K562 (cell line): ENCODE data around the gene MED13L.

ENCODE experiments used
- EP300 ChIP-seq: IDR thresholded peaks from 2 replicates; pipeline ENCODE4 v1.6.1; 2012; ENCODE audit warnings: low read length, improper control_type of control experiment
- FOXA1 ChIP-seq: fragments of 450-650 bp; IDR thresholded peaks from 2 replicates; pipeline ENCODE4 v1.6.1; 2016; ENCODE audit warnings: mild to moderate bottlenecking, borderline replicate concordance
- HDGF ChIP-seq: fragments of 450-650 bp; IDR thresholded peaks from 2 replicates; pipeline ENCODE4 v1.6.1; 2016
- MAFK ChIP-seq: IDR thresholded peaks from 2 replicates; pipeline ENCODE4 v1.6.1; 2011; ENCODE audit warnings: low read length, improper control_type of control experiment
- MIER1 ChIP-seq: fragments of 450-650 bp; IDR thresholded peaks from 2 replicates; pipeline ENCODE4 v1.6.1; 2016; ENCODE audit warnings: antibody characterized with exemption, mild to moderate bottlenecking, low read depth
- SIX5 ChIP-seq, 2 experiments: IDR thresholded peaks; 2 replicates each; pipeline ENCODE4 v1.6.1; 2011; ENCODE audit warnings: low read length in 2 of 2, borderline replicate concordance in 1 of 2, low read depth in 1 of 2, mild to moderate bottlenecking in 1 of 2, moderate library complexity in 1 of 2; ENCODE audit not compliant: insufficient read depth in 1 of 2
- STAT5B ChIP-seq: fragments of 250-450 bp; sonication (Bioruptor Pico); IDR thresholded peaks from 2 replicates; pipeline ENCODE4 v1.8.0; 2021; ENCODE audit warnings: mild to moderate bottlenecking, inconsistent platforms
- ZNF785 ChIP-seq: fragments of 250-450 bp; sonication (Bioruptor Pico); IDR thresholded peaks from 2 replicates; pipeline ENCODE4 v1.4.0; 2020; ENCODE audit warnings: mild to moderate bottlenecking
- TF ChIP-seq, protein P1 (sequence below), 3 experiments: IDR thresholded peaks in 2 of 3; conservative IDR thresholded peaks in 1 of 3; 2 replicates each; pipeline ENCODE4 v1.5.1; 2011 to 2012; ENCODE audit warnings: low read length in 3 of 3, mild to moderate bottlenecking in 3 of 3, control low read depth in 2 of 3, improper control_type of control experiment in 1 of 3, inconsistent platforms in 1 of 3, low read depth in 1 of 3, mixed read lengths in 1 of 3, moderate library complexity in 1 of 3; ENCODE audit not compliant: insufficient read depth in 2 of 3

DNA sequence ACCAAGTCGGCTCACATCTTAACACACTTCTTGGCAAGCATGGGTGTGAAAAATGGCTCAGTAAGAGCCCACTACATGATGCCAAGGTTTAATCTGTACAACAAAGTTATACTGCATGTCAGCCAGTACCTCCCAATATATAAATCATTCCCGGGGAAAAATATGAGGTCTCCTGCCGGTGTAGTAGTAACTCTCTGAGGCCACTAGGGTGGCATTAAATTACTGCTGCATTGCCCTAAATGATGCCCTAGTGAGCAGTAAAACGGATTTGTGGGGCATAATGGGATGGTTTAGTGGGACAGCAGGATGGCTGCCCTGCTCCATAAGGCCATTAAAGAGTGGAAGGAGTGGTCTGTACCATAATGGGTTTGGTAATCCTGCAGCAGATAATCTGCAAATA lies 267.7 kb downstream of the MED13L start:
- TF ChIP-seq ZNF785 (CRISPR knock-in tag) = no peak
- TF ChIP-seq STAT5B (CRISPR knock-in tag) = no peak
- TF ChIP-seq FOXA1 = no peak
- no peak for TF ChIP-seq MAFK
- TF ChIP-seq HDGF = no peak
- no peak for TF ChIP-seq SIX5 (IDR thresholded peaks at IDR 0.05; ENCODE audit: borderline replicate concordance in 1 of 2, insufficient read depth in 1 of 2, low read depth in 1 of 2, low read length in 2 of 2)
- no peak for TF ChIP-seq EP300
- TF ChIP-seq, protein P1, sequence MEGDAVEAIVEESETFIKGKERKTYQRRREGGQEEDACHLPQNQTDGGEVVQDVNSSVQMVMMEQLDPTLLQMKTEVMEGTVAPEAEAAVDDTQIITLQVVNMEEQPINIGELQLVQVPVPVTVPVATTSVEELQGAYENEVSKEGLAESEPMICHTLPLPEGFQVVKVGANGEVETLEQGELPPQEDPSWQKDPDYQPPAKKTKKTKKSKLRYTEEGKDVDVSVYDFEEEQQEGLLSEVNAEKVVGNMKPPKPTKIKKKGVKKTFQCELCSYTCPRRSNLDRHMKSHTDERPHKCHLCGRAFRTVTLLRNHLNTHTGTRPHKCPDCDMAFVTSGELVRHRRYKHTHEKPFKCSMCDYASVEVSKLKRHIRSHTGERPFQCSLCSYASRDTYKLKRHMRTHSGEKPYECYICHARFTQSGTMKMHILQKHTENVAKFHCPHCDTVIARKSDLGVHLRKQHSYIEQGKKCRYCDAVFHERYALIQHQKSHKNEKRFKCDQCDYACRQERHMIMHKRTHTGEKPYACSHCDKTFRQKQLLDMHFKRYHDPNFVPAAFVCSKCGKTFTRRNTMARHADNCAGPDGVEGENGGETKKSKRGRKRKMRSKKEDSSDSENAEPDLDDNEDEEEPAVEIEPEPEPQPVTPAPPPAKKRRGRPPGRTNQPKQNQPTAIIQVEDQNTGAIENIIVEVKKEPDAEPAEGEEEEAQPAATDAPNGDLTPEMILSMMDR (IDR thresholded peaks at IDR 0.05 in 2 of 3, conservative IDR thresholded peaks at IDR 0.05 in 1 of 3; ENCODE audit: insufficient read depth in 2 of 3, low read depth in 1 of 3, low read length in 3 of 3) = 0 out of 6 replicates have a peak, but pooled peaks of 1 of the 3 experiments have one; percentile 21
- no peak for TF ChIP-seq MIER1
